HepG2 (cell line): ENCODE results near the gene FAM20C. TPM values are rescaled to one million over a fixed set of nuclear protein-coding genes. Genes with fewer than 3 reads are reported as not detected.

ENCODE experiments used
- ATAC-seq: fragments of 200-7000 bp; cut with Tn5 transposase; 3 replicates; pipeline ENCODE4 v1.9.1; 2020; ENCODE audit warnings: mild to moderate bottlenecking, moderate library complexity
- BruUV-seq: library from RNA; stranded (reverse); fragments of 400-500 nt; replicated peaks from 2 replicates; lab custom pipeline; 2021; lab: Mats Ljungman, UMichigan
- CTCF ChIA-PET: fragments of 300-600 bp; formaldehyde crosslinking; extraction: SDS; loops from one replicate; lab custom pipeline; 2021; ENCODE audit warnings: low total read pairs, inconsistent platforms, low intra/inter-chr PET ratio; lab: Yijun Ruan, JAX
- POLR2A ChIA-PET: fragments of 350-600 bp; sonication (Branson Sonifier 250); formaldehyde crosslinking; loops from one replicate; lab custom pipeline; 2020; ENCODE audit warnings: antibody characterized with exemption, inconsistent platforms; lab: Yijun Ruan, JAX
- DNase-seq: peaks from one replicate; pipeline ENCODE4 v3.0.0-alpha.2; 2015; ENCODE audit warnings: low spot score
- FAIRE-seq: peaks from 3 replicates; lab custom pipeline; 2011; peaks lifted over from hg19 to GRCh38; lab: Jason Lieb, UNC
- H2AFZ ChIP-seq: one replicate; pipeline ENCODE4 v1.6.1; 2011; ENCODE audit warnings: low read length, inconsistent platforms
- H3K27ac ChIP-seq: fragments of 300-600 bp; 3 replicates; pipeline ENCODE4 v1.8.0; 2011; ENCODE audit warnings: mixed run types, mild to moderate bottlenecking, mixed read lengths, low read length, inconsistent platforms; ENCODE audit not compliant: insufficient read depth; ENCODE audit errors: extremely low read length
- H3K27me3 ChIP-seq, 2 experiments: fragments of 200-600 bp in 1 of 2; 2 replicates in 1 of 2; 3 replicates in 1 of 2; pipeline versions ENCODE4 v1.6.0 to v1.8.0; 2011; ENCODE audit warnings: low read length in 2 of 2, mild to moderate bottlenecking in 2 of 2, moderate library complexity in 2 of 2, inconsistent platforms in 1 of 2; ENCODE audit not compliant: insufficient read depth in 2 of 2, control insufficient read depth in 1 of 2
- H3K36me3 ChIP-seq, 2 experiments: fragments of 200-600 bp in 1 of 2; replicated peaks in 1 of 2; 2 replicates in 1 of 2; 3 replicates in 1 of 2; pipeline versions ENCODE4 v1.5.1 to v1.8.0; 2011; ENCODE audit warnings: low read length in 2 of 2, inconsistent platforms in 1 of 2; ENCODE audit not compliant: insufficient read depth in 2 of 2, control insufficient read depth in 1 of 2
- H3K4me1 ChIP-seq: 2 replicates; pipeline ENCODE4 v1.5.1; 2012; ENCODE audit warnings: low read length, inconsistent platforms; ENCODE audit not compliant: insufficient read depth
- H3K4me2 ChIP-seq: 2 replicates; pipeline ENCODE4 v1.6.0; 2011; ENCODE audit warnings: low read depth, low read length, inconsistent platforms
- H3K4me3 ChIP-seq, 3 experiments: fragments of 200-600 bp in 1 of 3; sonication (generic), shearing (Covaris generic) in 1 of 3; replicated peaks in 1 of 3; 2 replicates each; pipeline ENCODE4 v1.5.1; 2011 to 2016; ENCODE audit warnings: low read length in 3 of 3, inconsistent platforms in 2 of 3, low read depth in 2 of 3, mild to moderate bottlenecking in 2 of 3, control low read depth in 1 of 3, mixed read lengths in 1 of 3; ENCODE audit not compliant: insufficient read depth in 1 of 3
- H3K79me2 ChIP-seq: one replicate; pipeline ENCODE4 v1.6.1; 2011; ENCODE audit warnings: low read length, inconsistent platforms; ENCODE audit not compliant: insufficient read depth
- H3K9ac ChIP-seq: 2 replicates; pipeline ENCODE4 v1.6.0; 2011; ENCODE audit warnings: mild to moderate bottlenecking, low read depth, low read length, inconsistent platforms; ENCODE audit not compliant: insufficient read depth
- H3K9me3 ChIP-seq: 2 replicates; pipeline ENCODE4 v1.5.1; 2012; ENCODE audit warnings: mild to moderate bottlenecking, low read length
- H4K20me1 ChIP-seq: 2 replicates; pipeline ENCODE4 v1.6.0; 2011; ENCODE audit warnings: inconsistent platforms, mild to moderate bottlenecking, low read length, moderate library complexity; ENCODE audit not compliant: insufficient read depth
- ATF6 ChIP-seq: sonication (generic); formaldehyde crosslinking; conservative IDR thresholded peaks from 2 replicates; pipeline ENCODE4 v1.4.0; 2020; ENCODE audit warnings: missing genetic modification reagents
- ELF4 ChIP-seq: sonication (generic); formaldehyde crosslinking; IDR thresholded peaks from 2 replicates; pipeline ENCODE4 v1.5.0; 2020; ENCODE audit warnings: missing genetic modification reagents, mild to moderate bottlenecking, moderate library complexity, borderline replicate concordance
- KLF6 ChIP-seq: IDR thresholded peaks from 2 replicates; pipeline ENCODE4 v1.8.0; 2016; ENCODE audit warnings: missing biosample characterization, missing genetic modification reagents
- MTF2 ChIP-seq: sonication (generic); formaldehyde crosslinking; IDR thresholded peaks from 2 replicates; pipeline ENCODE4 v1.5.0; 2020; ENCODE audit warnings: missing genetic modification reagents, borderline replicate concordance
- MXI1 ChIP-seq: IDR thresholded peaks from 3 replicates; pipeline ENCODE4 v1.6.1; 2012; ENCODE audit warnings: low read depth, low read length, inconsistent platforms, borderline replicate concordance
- SAP130 ChIP-seq: IDR thresholded peaks from 2 replicates; pipeline ENCODE4 v1.6.1; 2016; ENCODE audit warnings: low read depth
- ZNF331 ChIP-seq: sonication (generic); formaldehyde crosslinking; IDR thresholded peaks from 2 replicates; pipeline ENCODE4 v1.4.0; 2020; ENCODE audit warnings: missing genetic modification reagents
- ZNF335 ChIP-seq: sonication (generic); formaldehyde crosslinking; IDR thresholded peaks from 2 replicates; pipeline ENCODE4 v1.4.0; 2020; ENCODE audit warnings: missing genetic modification reagents
- ZNF441 ChIP-seq: sonication (generic); formaldehyde crosslinking; IDR thresholded peaks from 2 replicates; pipeline ENCODE4 v1.7.0; 2021; ENCODE audit warnings: missing genetic modification reagents, borderline replicate concordance
- ZNF724P ChIP-seq: sonication (generic); formaldehyde crosslinking; IDR thresholded peaks from 2 replicates; pipeline ENCODE4 v1.8.0; 2022; ENCODE audit warnings: missing genetic modification reagents, borderline replicate concordance
- WGBS: methylation state at CpG from one replicate; pipeline ENCODE4 v1.1.6; 2017; ENCODE audit warnings: low lambda C conversion rate; 5-methylcytosine and 5-hydroxymethylcytosine counted together
- in situ Hi-C: cut with HindIII; loops from 2 replicates; pipeline ENCODE4 v1.10.0; 2017; ENCODE audit warnings: low pct_unique_long_range_greater_than_20kb; ENCODE audit not compliant: extremely low pct_ligation_motif_present
- intact Hi-C: fragments of 100-400 bp; cut with micrococcal nuclease; formaldehyde crosslinking; loops from one replicate; pipeline ENCODE4 v1.10.0; 2022; ENCODE audit not compliant: unreplicated experiment
- polyA plus RNA-seq, 8 experiments: library from polyadenylated mRNA; depleted of rRNA in 3 of 8; stranded (reverse) in 7 of 8; unstranded in 1 of 8; fragments of >200 nt; fragmentation: Illumina TruSeq in 4 of 8; extraction: Trizol in 4 of 8; gene quantifications; 2 replicates each; pipeline versions ENCODE4 v1.2.1 to v1.2.3, GENCODE V29; 2011 to 2016; ENCODE audit warnings: low read depth in 4 of 8, missing spikeins in 1 of 8, mixed read lengths in 1 of 8; ENCODE audit not compliant: insufficient read depth in 1 of 8
- total RNA-seq, 5 experiments: library from RNA; depleted of rRNA; stranded (reverse); fragments of >200 nt; fragmentation: Illumina TruSeq; extraction: Trizol; gene quantifications; 2 replicates each; pipeline ENCODE4 v1.2.3, GENCODE V29; 2016; ENCODE audit warnings: low read depth in 1 of 5
- TF ChIP-seq, protein P1 (sequence below): sonication (generic); formaldehyde crosslinking; IDR thresholded peaks from 2 replicates; pipeline ENCODE4 v1.5.1; 2020; ENCODE audit warnings: mild to moderate bottlenecking, missing genetic modification reagents, moderate library complexity

FAM20C gene
- total and polyA plus RNA-seq, 2 of the 13 experiments (the other 11 are each of a cell fraction or from before 2014, with no cell fraction given), result 11.9 to 19.9 TPM

GRCh38 chr7:299628-300027 lies 107.3 kb downstream of the FAM20C start:
- H3K79me2 ChIP-seq, result no peaks in the 10 kb centered on the region
- in situ Hi-C loops (no loop called here), intact Hi-C loops (no loop called here)
- ATAC-seq (no peak), DNase-seq (no peak), FAIRE-seq (no peak)
- H3K4me3 ChIP-seq, result no peak overlapping the region
- H3K4me1 ChIP-seq, result peaks cover 13% of the 10 kb centered on the region
- no peak overlapping the region for H3K9ac ChIP-seq
- peaks cover 4 to 34% of the 10 kb centered on the region in 2 experiments; a peak in 3 of 5 replicates for H3K27me3 ChIP-seq
- CTCF ChIA-PET, result no interaction called here
- TF ChIP-seq ZNF331 (CRISPR knock-in tag), result no peak
- TF ChIP-seq MTF2 (CRISPR knock-in tag), result no peak
- no peak for TF ChIP-seq ZNF724P (CRISPR knock-in tag)
- TF ChIP-seq ZNF335 (CRISPR knock-in tag), result no peak
- no peak for TF ChIP-seq ZNF441
- TF ChIP-seq SAP130, result no peak
- TF ChIP-seq ELF4 (CRISPR knock-in tag), result no peak
- no peak for TF ChIP-seq ATF6 (CRISPR knock-in tag)
- no peak for TF ChIP-seq KLF6
- TF ChIP-seq MXI1, result no peak
- TF ChIP-seq, protein P1, sequence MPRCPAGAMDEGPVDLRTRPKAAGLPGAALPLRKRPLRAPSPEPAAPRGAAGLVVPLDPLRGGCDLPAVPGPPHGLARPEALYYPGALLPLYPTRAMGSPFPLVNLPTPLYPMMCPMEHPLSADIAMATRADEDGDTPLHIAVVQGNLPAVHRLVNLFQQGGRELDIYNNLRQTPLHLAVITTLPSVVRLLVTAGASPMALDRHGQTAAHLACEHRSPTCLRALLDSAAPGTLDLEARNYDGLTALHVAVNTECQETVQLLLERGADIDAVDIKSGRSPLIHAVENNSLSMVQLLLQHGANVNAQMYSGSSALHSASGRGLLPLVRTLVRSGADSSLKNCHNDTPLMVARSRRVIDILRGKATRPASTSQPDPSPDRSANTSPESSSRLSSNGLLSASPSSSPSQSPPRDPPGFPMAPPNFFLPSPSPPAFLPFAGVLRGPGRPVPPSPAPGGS (CRISPR knock-in tag), result no peak
- H3K4me2 ChIP-seq, result no peak overlapping the region
- H3K36me3 ChIP-seq, result no peaks in the 10 kb centered on the region
- WGBS, result 40% methylated on average over 6 of the region's 16 CpGs
- H3K9me3 ChIP-seq, result no peaks in the 10 kb centered on the region
- H4K20me1 ChIP-seq, result no peaks in the 10 kb centered on the region
- H3K27ac ChIP-seq, result no peak overlapping the region
- no TSS peak for BruUV-seq
- POLR2A ChIA-PET, result no interaction called here
- no peak overlapping the region for H2AFZ ChIP-seq
